M059J (cell line): Measurements from ENCODE around the gene KIF22. TPM values are rescaled to one million over a fixed set of nuclear protein-coding genes. Genes with fewer than 3 reads are reported as not detected.
A peak's percentile ranks its signal among the peaks of the same experiment; 100 is the strongest.
"Not testable (repeated sequence)": the region's sequence is repeated elsewhere in the genome, so short reads cannot be mapped to it uniquely, and the experiment has no call there.

Experiments used
- DNase-seq: peaks from one replicate; pipeline ENCODE4 v3.0.0-alpha.2; 2012; ENCODE audit warnings: low read depth
- total RNA-seq: library from RNA; depleted of rRNA; stranded (reverse); fragments of >200 nt; shearing (Covaris generic); gene quantifications from 2 replicates; pipeline ENCODE4 v1.2.3, GENCODE V29; 2014

The KIF22 gene
- total RNA-seq, 1 experiment from 2014 or later = 79.0 TPM

- no peak for DNase-seq
These were observed 23.4 kb downstream of the KIF22 start for GRCh38 chr16:29813644-29814562.

GRCh38 chr16:29814592-29814991 is 24.0 kb downstream of the KIF22 start:
- DNase-seq = no peak

GRCh38 chr16:29815032-29815721 is 24.6 kb downstream of the KIF22 start:
- no peak for DNase-seq

GRCh38 chr16:29815793-29816693 is 25.5 kb downstream of the KIF22 start, which contains the start of gene PAGR1:
Gene PAGR1, plus strand, starts transcription at chr16:29816152. Its CDS starts 374 bp downstream, at chr16:29816526.
- peak; percentile 98 for DNase-seq

- DNase-seq = peak; percentile 76
These were observed 26.3 kb downstream of the KIF22 start for GRCh38 chr16:29816694-29817441.

- no peak for DNase-seq
These were observed 27.5 kb downstream of the KIF22 start for GRCh38 chr16:29818082-29818481.

GRCh38 chr16:29819506-29819905 is 29.0 kb downstream of the KIF22 start:
- DNase-seq = no peak

GRCh38 chr16:29820271-29820701 is 29.7 kb downstream of the KIF22 start, which contains the start of gene MVP:
Gene MVP, plus strand, starts transcription at chr16:29820462. Its CDS starts 10,088 bp downstream, at chr16:29830550.
- DNase-seq = peak; percentile 75

GRCh38 chr16:29820730-29821642 is 30.4 kb downstream of the KIF22 start:
- DNase-seq = peak; percentile 66

GRCh38 chr16:29821643-29822115 is 31.1 kb downstream of the KIF22 start:
- DNase-seq = peak; percentile 93

- peak; percentile 93 for DNase-seq
These were observed 34.1 kb downstream of the KIF22 start for GRCh38 chr16:29824589-29825144.

- peak; percentile 94 for DNase-seq
These were observed 34.8 kb downstream of the KIF22 start for GRCh38 chr16:29825145-29826044.

- DNase-seq = no peak
These were observed 35.8 kb downstream of the KIF22 start for GRCh38 chr16:29826342-29826695.

- DNase-seq = no peak
These were observed 40.2 kb downstream of the KIF22 start for GRCh38 chr16:29830774-29831173.

- no peak for DNase-seq
These were observed 40.9 kb downstream of the KIF22 start for GRCh38 chr16:29831490-29831889.

- not testable (repeated sequence) for DNase-seq
These were observed 42.7 kb downstream of the KIF22 start for GRCh38 chr16:29833219-29833618.

GRCh38 chr16:29834079-29834478 is 43.5 kb downstream of the KIF22 start:
- no peak for DNase-seq

- DNase-seq = no peak
These were observed 45.4 kb downstream of the KIF22 start for GRCh38 chr16:29835926-29836325.
